RWPE2 (cell line): ENCODE results near the gene TEX52.

Experiments used
- ATAC-seq: fragments of 200-7000 bp; cut with Tn5 transposase; 3 replicates; pipeline ENCODE4 v1.9.1; 2021; ENCODE audit warnings: low read depth
- DNase-seq: peaks from one replicate; pipeline ENCODE4 v3.0.0-alpha.2; 2020; ENCODE audit warnings: low spot score
- H3K27ac ChIP-seq: fragments of 450-650 bp; 2 replicates; pipeline ENCODE4 v1.5.1; 2017; ENCODE audit warnings: mild to moderate bottlenecking; ENCODE audit not compliant: poor library complexity, severe bottlenecking
- H3K27me3 ChIP-seq: fragments of 250-450 bp; sonication (Bioruptor Pico); 2 replicates; pipeline ENCODE4 v1.5.1; 2021; ENCODE audit warnings: mild to moderate bottlenecking, moderate library complexity; ENCODE audit not compliant: insufficient read depth, poor library complexity, severe bottlenecking
- H3K36me3 ChIP-seq: fragments of 250-450 bp; sonication (Bioruptor Pico); 2 replicates; pipeline ENCODE4 v1.5.1; 2020; ENCODE audit warnings: low read depth, mild to moderate bottlenecking, moderate library complexity
- H3K4me1 ChIP-seq: fragments of 250-450 bp; sonication (Bioruptor Pico); 2 replicates; pipeline ENCODE4 v1.5.1; 2021; ENCODE audit warnings: mild to moderate bottlenecking, moderate library complexity; ENCODE audit not compliant: insufficient read depth, poor library complexity, severe bottlenecking
- H3K4me3 ChIP-seq: fragments of 250-450 bp; sonication (Bioruptor Pico); 2 replicates; pipeline ENCODE4 v1.5.1; 2021; ENCODE audit warnings: mild to moderate bottlenecking, moderate library complexity; ENCODE audit not compliant: severe bottlenecking
- H3K9me3 ChIP-seq: fragments of 250-450 bp; sonication (Bioruptor Pico); 2 replicates; pipeline ENCODE4 v1.5.1; 2021; ENCODE audit warnings: mild to moderate bottlenecking, moderate library complexity; ENCODE audit not compliant: severe bottlenecking
- TF ChIP-seq, protein P1 (sequence below): fragments of 450-650 bp; IDR thresholded peaks from one replicate; pipeline ENCODE4 v1.5.1; 2017; ENCODE audit warnings: mild to moderate bottlenecking, moderate library complexity; ENCODE audit not compliant: poor library complexity, severe bottlenecking

Gene TEX52

DNA sequence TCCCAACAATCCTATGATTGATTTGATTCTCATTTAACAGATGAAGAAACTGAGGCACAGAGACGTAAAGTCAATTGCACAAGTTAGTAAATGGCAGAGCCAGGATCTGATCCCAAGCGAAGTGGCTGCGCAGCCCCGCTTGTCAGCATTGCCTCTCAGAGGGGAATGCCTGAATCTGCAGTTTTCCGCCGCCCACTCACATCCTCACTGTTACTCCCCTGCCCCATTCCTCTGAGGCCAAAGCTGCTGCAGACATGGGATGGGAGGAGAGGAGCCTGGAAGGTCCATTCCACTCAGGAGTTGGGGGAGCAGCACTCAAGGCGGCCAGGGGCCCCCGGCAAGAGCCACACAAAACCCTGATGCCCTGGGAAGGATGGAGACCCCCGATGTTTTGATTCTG, 23.0 kb downstream of the TEX52 start:
- DNase-seq: no peak
- Histone ChIP-seq H3K36me3 (peaks cover 1% of the 10 kb centered on the region; the same call in 1 of the 2 replicates), H3K4me1 (no peaks in the 10 kb centered on the region), H3K4me3 (no peak overlapping the region), H3K27ac (no peak overlapping the region), H3K9me3 (no peaks in the 10 kb centered on the region), H3K27me3 (no peaks in the 10 kb centered on the region)
- no peak for ATAC-seq
- TF ChIP-seq, protein P1, sequence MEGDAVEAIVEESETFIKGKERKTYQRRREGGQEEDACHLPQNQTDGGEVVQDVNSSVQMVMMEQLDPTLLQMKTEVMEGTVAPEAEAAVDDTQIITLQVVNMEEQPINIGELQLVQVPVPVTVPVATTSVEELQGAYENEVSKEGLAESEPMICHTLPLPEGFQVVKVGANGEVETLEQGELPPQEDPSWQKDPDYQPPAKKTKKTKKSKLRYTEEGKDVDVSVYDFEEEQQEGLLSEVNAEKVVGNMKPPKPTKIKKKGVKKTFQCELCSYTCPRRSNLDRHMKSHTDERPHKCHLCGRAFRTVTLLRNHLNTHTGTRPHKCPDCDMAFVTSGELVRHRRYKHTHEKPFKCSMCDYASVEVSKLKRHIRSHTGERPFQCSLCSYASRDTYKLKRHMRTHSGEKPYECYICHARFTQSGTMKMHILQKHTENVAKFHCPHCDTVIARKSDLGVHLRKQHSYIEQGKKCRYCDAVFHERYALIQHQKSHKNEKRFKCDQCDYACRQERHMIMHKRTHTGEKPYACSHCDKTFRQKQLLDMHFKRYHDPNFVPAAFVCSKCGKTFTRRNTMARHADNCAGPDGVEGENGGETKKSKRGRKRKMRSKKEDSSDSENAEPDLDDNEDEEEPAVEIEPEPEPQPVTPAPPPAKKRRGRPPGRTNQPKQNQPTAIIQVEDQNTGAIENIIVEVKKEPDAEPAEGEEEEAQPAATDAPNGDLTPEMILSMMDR: no peak

DNA sequence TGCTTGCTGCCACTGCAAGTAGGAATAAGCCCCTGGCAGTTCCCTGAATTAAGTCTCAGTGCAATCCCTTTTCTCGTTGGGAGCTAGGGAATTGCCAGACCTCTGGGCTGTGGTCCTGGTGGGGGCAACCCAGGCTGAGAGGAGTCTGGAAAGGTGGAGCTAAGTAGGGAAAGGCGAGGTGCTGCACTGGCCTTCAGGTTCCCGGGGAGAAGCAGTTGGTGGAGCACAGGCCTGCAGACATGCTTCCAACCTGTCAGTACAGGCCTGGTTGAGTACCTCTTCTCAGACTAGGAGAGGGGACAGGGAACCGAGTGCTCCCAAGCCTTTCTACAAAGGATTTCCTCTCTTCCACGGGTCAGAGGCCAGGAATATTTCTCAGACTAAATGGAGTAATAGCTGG, 23.5 kb downstream of the TEX52 start:
- Histone ChIP-seq H3K27ac (no peak overlapping the region), H3K4me3 (no peak overlapping the region), H3K36me3 (peaks cover 6% of the 10 kb centered on the region; the same call in 1 of the 2 replicates), H3K4me1 (no peaks in the 10 kb centered on the region), H3K9me3 (no peaks in the 10 kb centered on the region), H3K27me3 (no peaks in the 10 kb centered on the region)
- ATAC-seq: peak; percentile 30; the same call in 1 of the 3 replicates
- TF ChIP-seq, protein P1: no peak
- DNase-seq: no peak

GRCh38 chr12:2832550-2833127, 24.2 kb downstream of the TEX52 start:
- ATAC-seq: no peak
- no peak for DNase-seq
- TF ChIP-seq, protein P1: no peak

DNA sequence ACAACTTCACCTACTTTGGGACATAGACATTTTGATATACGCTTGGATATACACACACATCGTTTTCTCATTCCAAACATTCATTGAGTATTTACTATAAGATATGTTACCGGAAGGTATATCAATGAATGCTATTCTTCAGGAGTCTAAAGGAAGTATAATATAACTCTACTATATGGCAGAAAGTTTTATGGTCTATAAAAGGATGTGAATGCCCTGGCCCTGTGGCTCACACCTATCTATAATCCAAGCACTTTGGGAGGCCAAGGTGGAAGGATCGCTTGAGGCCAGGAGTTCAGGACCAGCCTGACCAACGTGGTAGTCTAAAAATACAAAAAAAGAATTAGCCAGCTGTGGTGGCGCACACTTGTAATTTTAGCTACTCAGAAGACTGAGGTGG, 27.6 kb downstream of the TEX52 start:
- Histone ChIP-seq H3K4me3 (no peak overlapping the region), H3K9me3 (no peaks in the 10 kb centered on the region), H3K4me1 (no peaks in the 10 kb centered on the region), H3K27ac (no peak overlapping the region), H3K27me3 (no peaks in the 10 kb centered on the region), H3K36me3 (peaks cover 27% of the 10 kb centered on the region)
- no peak for ATAC-seq
- no peak for DNase-seq
- TF ChIP-seq, protein P1: no peak

More at GRCh38 chr12:2832550-2833127, 24.2 kb downstream of the TEX52 start:
- Histone ChIP-seq H3K4me1 (no peaks in the 10 kb centered on the region), H3K27ac (no peak overlapping the region), H3K9me3 (no peaks in the 10 kb centered on the region), H3K27me3 (no peaks in the 10 kb centered on the region), H3K36me3 (peaks cover 11% of the 10 kb centered on the region; the same call in 1 of the 2 replicates), H3K4me3 (no peak overlapping the region)

DNA sequence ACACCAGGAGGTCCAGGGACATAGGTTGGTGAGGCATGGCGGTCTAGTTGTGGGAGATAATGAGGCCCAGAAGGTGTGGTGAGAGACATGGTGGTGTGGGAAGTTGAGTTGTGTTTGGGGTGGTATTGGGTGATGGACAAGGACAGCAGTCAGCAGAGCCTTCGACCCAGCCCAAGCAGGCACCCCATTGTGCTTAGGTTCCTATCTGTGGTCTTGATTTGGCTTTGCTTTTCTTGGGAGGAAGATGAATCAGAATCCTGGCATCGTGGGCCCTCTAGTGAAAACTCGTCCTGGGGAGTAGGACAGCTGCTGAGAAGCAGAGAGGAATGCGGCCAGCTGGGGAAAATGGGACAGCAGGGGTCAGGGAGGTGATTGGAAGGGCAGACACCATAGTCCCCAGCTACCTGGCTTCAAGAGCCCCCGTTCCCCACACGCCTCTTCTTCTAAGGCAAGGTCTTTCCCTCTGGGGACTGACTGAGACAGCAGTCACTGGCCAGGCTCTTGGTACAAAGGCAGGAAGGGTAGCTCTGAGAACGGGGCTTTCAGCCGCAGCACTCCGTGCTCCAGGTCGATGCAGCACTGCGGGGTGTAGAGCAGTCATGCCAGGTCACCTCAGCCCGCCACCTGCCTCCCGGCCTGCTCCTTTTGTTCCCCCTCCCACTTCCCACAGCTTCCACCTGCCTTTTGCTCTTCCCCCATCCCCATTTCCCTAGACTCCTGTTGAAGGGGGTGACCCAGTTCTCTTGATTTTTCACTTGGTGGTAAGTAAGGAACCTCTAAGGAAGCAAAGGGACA, 29.9 kb downstream of the TEX52 start:
- no peak for DNase-seq
- no peak; the same call in 2 of the 3 replicates for ATAC-seq
- H3K36me3 ChIP-seq: peaks cover 51% of the 10 kb centered on the region

More for the DNA sequence above, 29.9 kb downstream of the TEX52 start:
- TF ChIP-seq, protein P1: no peak
- no peaks in the 10 kb centered on the region for H3K27me3 ChIP-seq
- H3K4me3 ChIP-seq: no peak overlapping the region
- H3K9me3 ChIP-seq: no peaks in the 10 kb centered on the region
- no peaks in the 10 kb centered on the region for H3K4me1 ChIP-seq
- no peak overlapping the region for H3K27ac ChIP-seq
